Caco-2 (cell line): ENCODE measurements around the gene CDKN2D. TPM values are rescaled to one million over a fixed set of nuclear protein-coding genes. Genes with fewer than 3 reads are reported as not detected.

ENCODE experiments used
- BruUV-seq: library from RNA; stranded (reverse); fragments of 400-500 nt; replicated peaks from 2 replicates; lab custom pipeline; 2021; lab: Mats Ljungman, UMichigan
- CTCF ChIA-PET: fragments of 300-600 bp; sonication (Branson Sonifier 250); formaldehyde crosslinking; loops from one replicate; lab custom pipeline; 2022; ENCODE audit warnings: antibody characterized with exemption; lab: Charles Lee
- POLR2A ChIA-PET: fragments of 300-600 bp; sonication (Branson Sonifier 250); formaldehyde crosslinking; loops from one replicate; lab custom pipeline; 2022; ENCODE audit warnings: antibody characterized with exemption; lab: Charles Lee
- DNase-seq, 2 experiments: peaks; one replicate each; pipeline versions ENCODE4 v3.0.0 to v3.0.0-alpha.2; 2020 to 2022
- H3K27me3 ChIP-seq: replicated peaks from 2 replicates; pipeline ENCODE4 v1.6.0; 2011; ENCODE audit warnings: low read length; ENCODE audit not compliant: control insufficient read depth, insufficient read depth
- H3K36me3 ChIP-seq: 2 replicates; pipeline ENCODE4 v1.5.1; 2011; ENCODE audit warnings: low read length; ENCODE audit not compliant: control insufficient read depth, insufficient read depth
- H3K4me1 ChIP-seq: fragments of 250-450 bp; sonication (Bioruptor Pico); 2 replicates; pipeline ENCODE4 v1.5.1; 2020; ENCODE audit warnings: mild to moderate bottlenecking
- H3K4me3 ChIP-seq: 2 replicates; pipeline ENCODE4 v1.5.1; 2011; ENCODE audit warnings: low read depth, mild to moderate bottlenecking, control low read depth, low read length
- H3K9me3 ChIP-seq: fragments of 250-450 bp; sonication (Bioruptor Pico); 2 replicates; pipeline ENCODE4 v1.5.1; 2020; ENCODE audit warnings: mild to moderate bottlenecking, moderate library complexity
- H3K27ac Mint-ChIP-seq: one replicate; pipeline ENCODE4 v1.8.0; 2022; ENCODE audit warnings: mixed read lengths; ENCODE audit not compliant: unreplicated experiment
- H3K27me3 Mint-ChIP-seq: one replicate; pipeline ENCODE4 v1.8.0; 2022; ENCODE audit warnings: mixed read lengths; ENCODE audit not compliant: insufficient read depth, unreplicated experiment
- H3K36me3 Mint-ChIP-seq: one replicate; pipeline ENCODE4 v1.8.0; 2022; ENCODE audit warnings: mild to moderate bottlenecking, mixed read lengths; ENCODE audit not compliant: insufficient read depth, unreplicated experiment
- H3K4me1 Mint-ChIP-seq: one replicate; pipeline ENCODE4 v1.8.0; 2022; ENCODE audit warnings: low read depth, mixed read lengths; ENCODE audit not compliant: unreplicated experiment
- H3K4me3 Mint-ChIP-seq: one replicate; pipeline ENCODE4 v1.8.0; 2022; ENCODE audit warnings: mild to moderate bottlenecking, moderate library complexity, mixed read lengths; ENCODE audit not compliant: unreplicated experiment
- H3K9me3 Mint-ChIP-seq: one replicate; pipeline ENCODE4 v1.8.0; 2022; ENCODE audit warnings: mixed read lengths; ENCODE audit not compliant: unreplicated experiment
- CTCF ChIP-seq, 2 experiments: fragments of 200-600 bp in 1 of 2; IDR thresholded peaks; 1 replicate in 1 of 2; 2 replicates in 1 of 2; pipeline versions ENCODE4 v1.5.1 to v1.8.0; 2011 to 2022; ENCODE audit warnings: antibody characterized with exemption in 1 of 2, control low read depth in 1 of 2, inconsistent platforms in 1 of 2, low read depth in 1 of 2, low read length in 1 of 2, mild to moderate bottlenecking in 1 of 2, moderate library complexity in 1 of 2; ENCODE audit not compliant: insufficient read depth in 1 of 2, severe bottlenecking in 1 of 2, unreplicated experiment in 1 of 2
- intact Hi-C: fragments of 100-400 bp; cut with micrococcal nuclease; formaldehyde crosslinking; loops from one replicate; pipeline ENCODE4 v1.10.0; 2022; ENCODE audit not compliant: unreplicated experiment
- total RNA-seq: library from RNA; stranded (reverse); gene quantifications from 2 replicates; pipeline ENCODE4 v1.2.3, GENCODE V29; 2022

CDKN2D gene
- total RNA-seq, 1 experiment from 2014 or later: 5.0 TPM

DNA sequence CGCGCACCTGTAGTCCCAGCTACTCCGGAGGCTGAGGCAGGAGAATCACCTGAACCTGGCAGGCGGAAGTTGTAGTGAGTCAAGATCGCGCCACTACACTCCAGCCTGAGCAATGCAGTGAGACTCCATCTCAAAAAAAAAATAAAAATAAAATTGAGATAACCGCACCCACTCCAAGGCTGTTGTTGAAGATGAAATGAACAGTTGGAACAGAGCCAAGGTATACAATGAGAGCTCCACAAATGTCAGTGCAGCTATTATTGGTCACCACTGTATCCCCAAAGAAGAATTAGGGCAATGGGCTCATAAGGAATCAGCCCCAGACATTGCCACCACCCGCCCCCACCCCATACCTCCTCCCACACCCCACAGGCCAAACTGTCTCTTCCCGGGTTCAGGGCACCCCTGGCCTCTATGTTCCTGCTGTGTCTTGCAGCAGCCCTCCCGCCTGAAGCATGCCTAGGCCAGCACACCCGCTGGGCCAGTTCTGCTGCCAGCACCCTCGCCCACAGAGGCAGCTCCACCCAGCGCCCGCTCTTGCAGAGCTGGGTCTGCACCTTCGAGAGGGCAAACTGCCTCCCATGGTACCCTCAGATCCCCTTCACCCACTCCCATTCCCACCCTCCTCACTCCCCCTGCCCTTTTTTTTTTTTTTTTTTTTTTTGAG is 48.0 kb downstream of the CDKN2D start:
- Mint-ChIP-seq H3K36me3 (peaks cover 4% of the 10 kb centered on the region), H3K27ac (no peak overlapping the region), H3K4me1 (peaks cover 8% of the 10 kb centered on the region), H3K4me3 (no peak overlapping the region), H3K27me3 (peaks cover 5% of the 10 kb centered on the region), H3K9me3 (no peaks in the 10 kb centered on the region)
- Histone ChIP-seq H3K4me3 (no peak overlapping the region), H3K36me3 (no peaks in the 10 kb centered on the region), H3K4me1 (peaks cover 7% of the 10 kb centered on the region; the same call in 1 of the 2 replicates), H3K9me3 (no peaks in the 10 kb centered on the region), H3K27me3 (no peaks in the 10 kb centered on the region)
- intact Hi-C loops: no loop called here
- DNase-seq: no peak
- BruUV-seq: no TSS peak
- no peak for TF ChIP-seq CTCF (IDR thresholded peaks at IDR 0.05; ENCODE audit: insufficient read depth in 1 of 2, low read depth in 1 of 2, low read length in 1 of 2, severe bottlenecking in 1 of 2, unreplicated experiment in 1 of 2)
- ChIA-PET CTCF (interaction anchor here (0.6 kb wide), 2 partner anchors 14 to 68 kb away, joined by 3 to 4 read pairs; no protein-coding TSS in a partner anchor), POLR2A (no interaction called here)

DNA sequence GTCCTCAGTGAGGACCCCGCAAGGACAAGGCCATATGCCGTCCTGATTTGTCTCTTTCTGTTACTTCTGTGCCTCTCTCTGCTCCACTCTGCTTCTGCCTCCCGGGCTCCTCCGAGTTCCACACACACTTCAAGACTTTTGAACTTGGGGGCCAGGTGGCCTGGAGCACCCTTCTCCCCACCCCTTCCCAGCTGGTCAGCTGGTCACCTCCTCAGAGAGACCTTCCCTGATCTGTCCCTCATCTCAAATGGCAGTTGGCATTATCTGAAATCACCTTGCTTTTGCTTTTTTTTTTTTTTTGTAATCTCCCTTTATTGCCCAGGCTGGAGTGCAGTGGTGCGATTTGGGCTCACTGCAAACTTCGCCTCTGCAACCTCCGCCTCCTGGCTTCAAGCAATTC is 49.4 kb downstream of the CDKN2D start:
- peak overlapping the region; percentile 72 for H3K4me3 Mint-ChIP-seq
- peaks cover 7% of the 10 kb centered on the region; the same call in 1 of the 2 replicates for H3K4me1 ChIP-seq
- BruUV-seq: no TSS peak
- CTCF ChIA-PET: no interaction called here
- peaks cover 5% of the 10 kb centered on the region for H3K27me3 Mint-ChIP-seq
- no peaks in the 10 kb centered on the region for H3K9me3 Mint-ChIP-seq
- TF ChIP-seq CTCF (IDR thresholded peaks at IDR 0.05; ENCODE audit: insufficient read depth in 1 of 2, low read depth in 1 of 2, low read length in 1 of 2, severe bottlenecking in 1 of 2, unreplicated experiment in 1 of 2): no peak
- no peak overlapping the region for H3K27ac Mint-ChIP-seq
- H3K4me1 Mint-ChIP-seq: peaks cover 8% of the 10 kb centered on the region
- H3K4me3 ChIP-seq: no peak overlapping the region
- no peaks in the 10 kb centered on the region for H3K36me3 Mint-ChIP-seq
- H3K9me3 ChIP-seq: no peaks in the 10 kb centered on the region
- no peaks in the 10 kb centered on the region for H3K36me3 ChIP-seq
- POLR2A ChIA-PET: no interaction called here
- intact Hi-C loops: no loop called here
- no peak for DNase-seq
- H3K27me3 ChIP-seq: no peaks in the 10 kb centered on the region

- Mint-ChIP-seq H3K27ac (no peak overlapping the region), H3K27me3 (peaks cover 5% of the 10 kb centered on the region), H3K36me3 (no peaks in the 10 kb centered on the region), H3K9me3 (no peaks in the 10 kb centered on the region), H3K4me1 (peaks cover 8% of the 10 kb centered on the region), H3K4me3 (peak overlapping the region; percentile 72)
- Histone ChIP-seq H3K36me3 (no peaks in the 10 kb centered on the region), H3K4me3 (no peak overlapping the region; the same call in none of the 2 replicates), H3K27me3 (no peaks in the 10 kb centered on the region), H3K4me1 (peaks cover 7% of the 10 kb centered on the region; the same call in 1 of the 2 replicates), H3K9me3 (no peaks in the 10 kb centered on the region)
- intact Hi-C loops: no loop called here
- CTCF ChIA-PET: interaction anchor here (0.7 kb wide), 1 partner anchor 62 kb away, joined by 5 read pairs; no protein-coding TSS in a partner anchor
- no peak for DNase-seq
- TF ChIP-seq CTCF (IDR thresholded peaks at IDR 0.05; ENCODE audit: insufficient read depth in 1 of 2, low read depth in 1 of 2, low read length in 1 of 2, severe bottlenecking in 1 of 2, unreplicated experiment in 1 of 2): no peak
- POLR2A ChIA-PET: no interaction called here
- BruUV-seq: no TSS peak
Measured at GRCh38 chr19:10518444-10519361, 50.1 kb downstream of the CDKN2D start.
